ENCODE measurements around the gene CLDN22.

GRCh38 chr4:183352546-183352945 is 32.5 kb upstream of the CLDN22 start:
- TF ChIP-seq CTCF (IDR thresholded peaks at IDR 0.05 in 2 of 3, conservative IDR thresholded peaks at IDR 0.05 in 1 of 3; ENCODE audit: control insufficient read depth in 2 of 3, extremely low read depth in 1 of 3, insufficient read depth in 1 of 3, low read depth in 3 of 3, low read length in 3 of 3), result no peak
- no peak for TF ChIP-seq POLR2A (IDR thresholded peaks at IDR 0.05; ENCODE audit: low read depth, low read length)
- TF ChIP-seq PKNOX1 (IDR thresholded peaks at IDR 0.05), result no peak
- no peak for TF ChIP-seq SREBF1 (IDR thresholded peaks at IDR 0.05; ENCODE audit: low read length)
- no peak for TF ChIP-seq MEF2A (IDR thresholded peaks at IDR 0.05; ENCODE audit: insufficient read depth, low read depth, low read length)
- no peak for TF ChIP-seq REST (IDR thresholded peaks at IDR 0.05; ENCODE audit: low read depth, low read length)

Data from GM12878 (cell line).